Endothelial cell of umbilical vein (primary cell): ENCODE results near the gene SEMA5A. TPM values are rescaled to one million over a fixed set of nuclear protein-coding genes. Genes with fewer than 3 reads are reported as not detected.

Experiments
- BruUV-seq: library from RNA; stranded (reverse); fragments of 400-500 nt; replicated peaks from 2 replicates; lab custom pipeline; 2021; lab: Mats Ljungman, UMichigan
- CTCF ChIA-PET: fragments of 300-600, 350-600 bp; sonication (Branson Sonifier 250); formaldehyde crosslinking; loops from one replicate; lab custom pipeline; 2021; ENCODE audit warnings: antibody characterized with exemption, inconsistent platforms; lab: Charles Lee
- POLR2A ChIA-PET: fragments of 300-600, 350-600 bp; sonication (Branson Sonifier 250); formaldehyde crosslinking; loops from one replicate; lab custom pipeline; 2021; ENCODE audit warnings: antibody characterized with exemption, inconsistent platforms; lab: Charles Lee
- DNase-seq: peaks from one replicate; pipeline ENCODE4 v3.0.0-alpha.2; 2011; ENCODE audit warnings: low read depth, low spot score
- FAIRE-seq: peaks from 2 replicates; lab custom pipeline; 2011; peaks lifted over from hg19 to GRCh38; lab: Jason Lieb, UNC
- H2AFZ ChIP-seq: 2 replicates; pipeline ENCODE4 v1.6.0; 2012; ENCODE audit warnings: low read depth, low read length, control low read depth, inconsistent platforms
- H3K27ac ChIP-seq: 2 replicates; pipeline ENCODE4 v1.5.1; 2011; ENCODE audit warnings: low read depth, mild to moderate bottlenecking, control low read depth, low read length, moderate library complexity; ENCODE audit not compliant: insufficient read depth
- H3K27me3 ChIP-seq, 2 experiments: 2 replicates each; pipeline versions ENCODE4 v1.6.0 to v1.6.1; 2011; ENCODE audit warnings: low read length in 2 of 2, mixed read lengths in 1 of 2; ENCODE audit not compliant: control insufficient read depth in 2 of 2, insufficient read depth in 2 of 2
- H3K36me3 ChIP-seq, 2 experiments: 2 replicates in 1 of 2; 3 replicates in 1 of 2; pipeline ENCODE4 v1.5.1; 2011; ENCODE audit warnings: low read length in 2 of 2, mild to moderate bottlenecking in 1 of 2, moderate library complexity in 1 of 2; ENCODE audit not compliant: control insufficient read depth in 2 of 2, insufficient read depth in 2 of 2; ENCODE audit errors: extremely low read depth in 1 of 2
- H3K4me1 ChIP-seq: 3 replicates; pipeline ENCODE4 v1.5.1; 2011; ENCODE audit warnings: mild to moderate bottlenecking, low read length; ENCODE audit not compliant: control insufficient read depth, insufficient read depth; ENCODE audit errors: extremely low read depth
- H3K4me2 ChIP-seq: 2 replicates; pipeline ENCODE4 v1.6.1; 2011; ENCODE audit warnings: low read length, control low read depth, mixed read lengths; ENCODE audit not compliant: insufficient read depth
- H3K4me3 ChIP-seq, 3 experiments: fragments of 200-600 bp in 1 of 3; sonication (generic), shearing (Covaris generic) in 1 of 3; replicated peaks in 1 of 3; 2 replicates each; pipeline ENCODE4 v1.5.1; 2011 to 2016; ENCODE audit warnings: control low read depth in 3 of 3, low read length in 3 of 3, mild to moderate bottlenecking in 2 of 3, inconsistent platforms in 1 of 3, low read depth in 1 of 3, moderate library complexity in 1 of 3; ENCODE audit not compliant: insufficient read depth in 1 of 3
- H3K79me2 ChIP-seq: 2 replicates; pipeline ENCODE4 v1.6.0; 2012; ENCODE audit warnings: low read length, inconsistent platforms; ENCODE audit not compliant: control insufficient read depth, insufficient read depth
- H3K9ac ChIP-seq: replicated peaks from 2 replicates; pipeline ENCODE3; 2011; ENCODE audit warnings: low read length, control low read depth; ENCODE audit not compliant: insufficient read depth; ENCODE audit errors: extremely low read depth
- H3K9me1 ChIP-seq: replicated peaks from 3 replicates; pipeline ENCODE4 v1.6.0; 2011; ENCODE audit warnings: mild to moderate bottlenecking, low read length; ENCODE audit not compliant: control insufficient read depth, insufficient read depth; ENCODE audit errors: extremely low read depth
- H3K9me3 ChIP-seq: replicated peaks from 2 replicates; pipeline ENCODE4 v1.5.1; 2012; ENCODE audit warnings: low read length, inconsistent platforms; ENCODE audit not compliant: control insufficient read depth, insufficient read depth
- H4K20me1 ChIP-seq: replicated peaks from 2 replicates; pipeline ENCODE3; 2011; ENCODE audit warnings: mild to moderate bottlenecking, low read length; ENCODE audit not compliant: control insufficient read depth, insufficient read depth; ENCODE audit errors: extremely low read depth
- EZH2 ChIP-seq: IDR thresholded peaks from 2 replicates; pipeline ENCODE4 v1.6.1; 2012; ENCODE audit warnings: borderline replicate concordance, low read depth, mild to moderate bottlenecking, moderate library complexity, low read length, inconsistent platforms; ENCODE audit not compliant: severe bottlenecking
- FOS ChIP-seq: IDR thresholded peaks from 2 replicates; pipeline ENCODE4 v1.6.1; 2011; ENCODE audit warnings: mild to moderate bottlenecking, low read length, moderate library complexity, borderline replicate concordance; ENCODE audit not compliant: insufficient read depth
- GATA2 ChIP-seq: IDR thresholded peaks from 2 replicates; pipeline ENCODE4 v1.7.0; 2011; ENCODE audit warnings: low read depth, mild to moderate bottlenecking, moderate library complexity, mixed read lengths, low read length; ENCODE audit not compliant: insufficient read length, insufficient read depth
- JUN ChIP-seq: IDR thresholded peaks from 2 replicates; pipeline ENCODE4 v1.6.1; 2011; ENCODE audit warnings: borderline replicate concordance, low read depth; ENCODE audit not compliant: insufficient read length, insufficient read depth
- MYC ChIP-seq: IDR thresholded peaks from one replicate; pipeline ENCODE4 v1.6.1; 2011; ENCODE audit warnings: mild to moderate bottlenecking, low read depth, low read length
- POLR2A ChIP-seq: IDR thresholded peaks from 2 replicates; pipeline ENCODE4 v1.6.1; 2012; ENCODE audit warnings: low read depth, mild to moderate bottlenecking, control low read depth, low read length
- POLR2AphosphoS5 ChIP-seq: IDR thresholded peaks from 2 replicates; pipeline ENCODE4 v1.6.1; 2012; ENCODE audit warnings: low read depth, mild to moderate bottlenecking, control low read depth, low read length, moderate library complexity; ENCODE audit not compliant: insufficient read depth
- dilution Hi-C: fragments of 300-500 bp; cut with MboI; formaldehyde crosslinking; loops from one replicate; pipeline ENCODE4 v1.15.0; 2019; ENCODE audit warnings: low sequenced_read_pairs; ENCODE audit not compliant: extremely low pct_ligation_motif_present
- intact Hi-C: fragments of 100-400 bp; cut with micrococcal nuclease; formaldehyde crosslinking; loops from one replicate; pipeline ENCODE4 v1.10.0; 2022
- polyA plus RNA-seq, 4 experiments: library from polyadenylated mRNA; depleted of rRNA in 3 of 4; stranded (reverse) in 3 of 4; unstranded in 1 of 4; fragments of >200 nt; gene quantifications; 2 replicates each; pipeline versions ENCODE4 v1.2.1 to v1.2.3, GENCODE V29; 2011 to 2012; ENCODE audit warnings: missing spikeins in 1 of 4
- total RNA-seq: library from RNA; stranded (reverse); gene quantifications from 2 replicates; pipeline ENCODE4 v1.2.3, GENCODE V29; 2021
- TF ChIP-seq, protein P1 (sequence below): IDR thresholded peaks from 2 replicates; pipeline ENCODE4 v1.6.1; 2011; ENCODE audit not compliant: insufficient read depth, insufficient read length
- TF ChIP-seq, protein P2 (sequence below), 2 donors: IDR thresholded peaks; 1 replicate in 1 of 2; 2 replicates in 1 of 2; pipeline ENCODE4 v1.5.1; 2011; ENCODE audit warnings: low read length in 2 of 2, mild to moderate bottlenecking in 2 of 2, moderate library complexity in 2 of 2, control low read depth in 1 of 2, inconsistent platforms in 1 of 2, low read depth in 1 of 2; ENCODE audit not compliant: insufficient read depth in 1 of 2; ENCODE audit errors: extremely low read depth in 1 of 2

The SEMA5A gene
- total and polyA plus RNA-seq, 2 donors (not counting 3 experiments of a cell fraction or from before 2014, with no cell fraction given), result 0.04 to 0.06 TPM

DNA sequence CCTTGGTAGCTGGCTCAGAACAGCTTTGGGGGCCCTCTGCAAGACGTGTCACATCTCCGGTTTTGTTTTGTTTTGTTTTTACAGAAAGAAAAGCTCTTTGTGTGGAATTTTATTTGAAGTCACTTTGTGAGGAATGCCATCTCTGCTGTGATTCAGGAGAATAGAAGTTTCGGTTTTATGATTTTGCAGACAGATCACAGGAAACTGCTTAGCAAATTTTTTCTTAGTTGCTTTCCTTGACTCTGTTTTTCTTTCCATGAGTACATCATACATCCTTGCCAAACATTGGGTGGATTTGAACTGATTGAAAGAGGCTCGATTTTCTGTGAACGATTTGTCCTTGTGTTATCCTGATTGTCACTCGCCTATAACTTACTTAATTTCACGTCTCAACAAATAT, 5.1 kb downstream of the SEMA5A start:
- CTCF ChIA-PET, result no interaction called here
- no peak overlapping the region for H3K4me3 ChIP-seq
- no peaks in the 10 kb centered on the region for H3K9me1 ChIP-seq
- H3K4me2 ChIP-seq, result no peak overlapping the region
- H3K27me3 ChIP-seq, result peaks cover 0 to 7% of the 10 kb centered on the region in 2 experiments
- no peaks in the 10 kb centered on the region for H3K79me2 ChIP-seq
- no peaks in the 10 kb centered on the region for H4K20me1 ChIP-seq
- no peak overlapping the region for H3K9ac ChIP-seq
- no peaks in the 10 kb centered on the region for H3K36me3 ChIP-seq
- no peak for TF ChIP-seq POLR2AphosphoS5
- no peak for TF ChIP-seq MYC
- TF ChIP-seq, protein P1, sequence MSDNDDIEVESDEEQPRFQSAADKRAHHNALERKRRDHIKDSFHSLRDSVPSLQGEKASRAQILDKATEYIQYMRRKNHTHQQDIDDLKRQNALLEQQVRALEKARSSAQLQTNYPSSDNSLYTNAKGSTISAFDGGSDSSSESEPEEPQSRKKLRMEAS, result no peak
- no peak for TF ChIP-seq EZH2
- TF ChIP-seq FOS, result no peak
- TF ChIP-seq, protein P2, sequence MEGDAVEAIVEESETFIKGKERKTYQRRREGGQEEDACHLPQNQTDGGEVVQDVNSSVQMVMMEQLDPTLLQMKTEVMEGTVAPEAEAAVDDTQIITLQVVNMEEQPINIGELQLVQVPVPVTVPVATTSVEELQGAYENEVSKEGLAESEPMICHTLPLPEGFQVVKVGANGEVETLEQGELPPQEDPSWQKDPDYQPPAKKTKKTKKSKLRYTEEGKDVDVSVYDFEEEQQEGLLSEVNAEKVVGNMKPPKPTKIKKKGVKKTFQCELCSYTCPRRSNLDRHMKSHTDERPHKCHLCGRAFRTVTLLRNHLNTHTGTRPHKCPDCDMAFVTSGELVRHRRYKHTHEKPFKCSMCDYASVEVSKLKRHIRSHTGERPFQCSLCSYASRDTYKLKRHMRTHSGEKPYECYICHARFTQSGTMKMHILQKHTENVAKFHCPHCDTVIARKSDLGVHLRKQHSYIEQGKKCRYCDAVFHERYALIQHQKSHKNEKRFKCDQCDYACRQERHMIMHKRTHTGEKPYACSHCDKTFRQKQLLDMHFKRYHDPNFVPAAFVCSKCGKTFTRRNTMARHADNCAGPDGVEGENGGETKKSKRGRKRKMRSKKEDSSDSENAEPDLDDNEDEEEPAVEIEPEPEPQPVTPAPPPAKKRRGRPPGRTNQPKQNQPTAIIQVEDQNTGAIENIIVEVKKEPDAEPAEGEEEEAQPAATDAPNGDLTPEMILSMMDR (IDR thresholded peaks at IDR 0.05; ENCODE audit: extremely low read depth in 1 of 2, insufficient read depth in 1 of 2, low read depth in 1 of 2, low read length in 2 of 2), result no peak
- no peak for TF ChIP-seq JUN
- TF ChIP-seq POLR2A, result no peak
- TF ChIP-seq GATA2, result no peak
- DNase-seq (peak; percentile 34), FAIRE-seq (no peak)
- BruUV-seq, result no TSS peak
- POLR2A ChIA-PET, result no interaction called here
- H2AFZ ChIP-seq, result no peak overlapping the region
- dilution Hi-C loops (no loop called here), intact Hi-C loops (loop anchor here (5.0 kb wide), 1 partner anchor 707 kb away; the partner anchor contains the start of gene ATPSCKMT)
- peaks cover 3% of the 10 kb centered on the region for H3K4me1 ChIP-seq
- H3K27ac ChIP-seq, result no peak overlapping the region
- no peaks in the 10 kb centered on the region for H3K9me3 ChIP-seq
